LNCAP (cell line): Measurements from ENCODE around the gene TMPRSS15.

Source experiments
- TF ChIP-seq, protein P1 (sequence below): fragments of 450-650 bp; IDR thresholded peaks from 2 replicates; pipeline ENCODE4 v1.5.1; 2017; ENCODE audit warnings: mild to moderate bottlenecking

Gene TMPRSS15

DNA sequence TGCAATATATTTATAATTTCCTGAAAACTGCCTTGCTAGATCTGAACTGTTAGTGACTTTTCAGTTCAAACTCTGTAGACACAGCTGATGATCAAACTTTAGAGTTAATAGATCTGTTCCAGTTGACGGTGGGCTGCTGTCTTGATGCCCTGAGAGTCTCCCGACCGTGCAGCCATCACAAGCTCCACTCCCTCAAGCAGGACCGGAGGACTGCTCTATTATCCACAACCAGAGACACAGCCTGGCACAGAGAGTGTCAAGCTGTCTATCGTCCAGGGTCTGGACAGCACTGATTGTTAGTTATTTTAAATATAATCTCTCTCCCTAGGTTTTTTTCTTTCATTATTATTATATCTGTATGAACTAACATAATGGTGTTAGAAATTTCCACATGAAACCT, 150.9 kb downstream of the TMPRSS15 start:
- TF ChIP-seq, protein P1, sequence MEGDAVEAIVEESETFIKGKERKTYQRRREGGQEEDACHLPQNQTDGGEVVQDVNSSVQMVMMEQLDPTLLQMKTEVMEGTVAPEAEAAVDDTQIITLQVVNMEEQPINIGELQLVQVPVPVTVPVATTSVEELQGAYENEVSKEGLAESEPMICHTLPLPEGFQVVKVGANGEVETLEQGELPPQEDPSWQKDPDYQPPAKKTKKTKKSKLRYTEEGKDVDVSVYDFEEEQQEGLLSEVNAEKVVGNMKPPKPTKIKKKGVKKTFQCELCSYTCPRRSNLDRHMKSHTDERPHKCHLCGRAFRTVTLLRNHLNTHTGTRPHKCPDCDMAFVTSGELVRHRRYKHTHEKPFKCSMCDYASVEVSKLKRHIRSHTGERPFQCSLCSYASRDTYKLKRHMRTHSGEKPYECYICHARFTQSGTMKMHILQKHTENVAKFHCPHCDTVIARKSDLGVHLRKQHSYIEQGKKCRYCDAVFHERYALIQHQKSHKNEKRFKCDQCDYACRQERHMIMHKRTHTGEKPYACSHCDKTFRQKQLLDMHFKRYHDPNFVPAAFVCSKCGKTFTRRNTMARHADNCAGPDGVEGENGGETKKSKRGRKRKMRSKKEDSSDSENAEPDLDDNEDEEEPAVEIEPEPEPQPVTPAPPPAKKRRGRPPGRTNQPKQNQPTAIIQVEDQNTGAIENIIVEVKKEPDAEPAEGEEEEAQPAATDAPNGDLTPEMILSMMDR = no peak

- TF ChIP-seq, protein P1 = no peak
These were observed 151.3 kb downstream of the TMPRSS15 start for GRCh38 chr21:18252256-18252655.

GRCh38 chr21:18251065-18251464, 152.5 kb downstream of the TMPRSS15 start:
- TF ChIP-seq, protein P1 = no peak

- TF ChIP-seq, protein P1 = no peak
These were observed 153.9 kb downstream of the TMPRSS15 start for GRCh38 chr21:18249672-18250071.

DNA sequence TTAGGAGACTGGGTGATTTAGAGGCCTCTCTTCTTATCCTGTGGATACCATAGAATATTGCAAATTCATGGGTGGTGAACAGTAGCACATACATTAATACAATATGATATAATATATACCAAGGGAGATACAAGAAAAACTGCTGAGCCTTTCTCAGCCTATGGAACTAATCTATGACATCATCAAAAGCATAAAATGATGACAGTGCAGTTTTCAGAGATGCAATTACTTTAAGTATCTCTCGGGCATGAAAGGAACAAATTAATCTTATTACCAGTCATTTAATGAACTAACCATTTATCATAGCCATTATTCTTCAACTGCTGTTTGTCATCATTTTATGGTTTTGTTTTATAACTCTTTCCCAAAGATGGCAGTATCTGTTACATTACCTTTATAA, 155.4 kb downstream of the TMPRSS15 start:
- TF ChIP-seq, protein P1 = no peak

DNA sequence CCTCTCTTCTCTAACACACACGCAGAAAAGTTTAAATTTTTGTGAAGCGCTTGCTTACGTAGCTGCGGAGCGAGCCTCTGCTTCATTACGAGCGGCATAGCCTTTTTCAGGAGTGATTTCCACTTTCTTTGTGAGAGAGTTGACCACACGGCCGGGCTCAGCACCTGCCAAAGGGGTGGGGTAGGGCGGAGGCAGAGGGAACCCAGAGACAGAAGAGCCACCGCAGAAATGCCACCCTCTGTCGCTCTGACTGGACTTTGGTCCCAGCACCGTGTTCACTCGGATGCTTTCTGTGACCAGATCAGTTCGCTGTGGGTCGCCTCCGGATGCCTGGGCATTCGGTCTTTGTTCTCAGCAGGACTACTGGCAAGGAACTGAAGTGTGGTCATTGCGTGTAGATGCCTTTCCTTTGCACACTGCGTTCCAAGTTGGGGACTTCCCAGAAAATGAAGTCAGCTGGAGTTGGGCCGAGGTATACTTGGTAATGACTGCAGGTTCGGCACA, 158.1 kb downstream of the TMPRSS15 start:
- TF ChIP-seq, protein P1 = no peak

GRCh38 chr21:18244671-18245463, 158.7 kb downstream of the TMPRSS15 start, which contains the start of gene CHODL:
Gene CHODL (plus strand): TSS chr21:18244833. CDS start chr21:18245224, 391 bp downstream.
- TF ChIP-seq, protein P1 = no peak
